NCI-H774 (cell line): ENCODE measurements around the gene FCHSD2.
"Not testable (repeated sequence)": the region's sequence is repeated elsewhere in the genome, so short reads cannot be mapped to it uniquely, and the experiment has no call there.

Experiments used
- DNase-seq: peaks from one replicate; lab custom pipeline; 2025; lab: John Stamatoyannopoulos, UW

FCHSD2 gene

DNA sequence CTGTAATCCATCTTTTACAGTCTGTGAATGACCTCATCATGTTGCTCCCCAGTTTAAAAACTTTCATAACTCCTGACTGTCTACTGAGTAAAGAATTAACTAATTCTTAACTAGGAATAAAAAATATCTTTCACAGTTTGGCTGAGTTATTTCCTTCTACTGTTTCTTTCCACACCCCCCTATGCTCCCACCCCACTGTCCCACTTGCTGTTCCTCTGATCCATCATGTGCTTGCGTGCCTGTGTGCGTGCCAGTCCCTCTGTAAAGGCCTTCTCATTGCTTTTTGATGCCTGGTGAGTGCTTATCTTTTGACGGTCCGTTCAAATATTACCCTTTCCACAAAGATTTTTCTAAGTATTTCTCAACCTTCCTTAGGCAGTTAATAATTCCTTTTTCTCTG lies 272.3 kb downstream of the FCHSD2 start:
- DNase-seq, result no peak

DNA sequence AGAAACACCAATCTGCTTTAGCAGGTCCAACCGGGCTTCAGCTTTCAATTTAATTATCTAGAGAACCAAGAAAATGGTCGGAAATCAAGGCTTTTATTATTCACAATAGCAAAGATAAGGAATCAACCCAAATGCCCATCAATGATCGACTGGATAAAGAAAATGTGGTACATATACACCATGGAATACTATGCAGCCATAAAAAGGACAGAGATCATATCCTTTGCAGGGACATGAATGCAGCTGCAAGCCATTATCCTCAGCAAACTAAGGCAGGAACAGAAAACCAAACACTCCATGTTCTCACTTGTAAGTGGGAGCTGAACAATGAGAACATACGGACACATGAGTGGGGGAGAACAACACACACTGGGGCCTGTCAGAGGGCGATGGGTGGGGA lies 274.1 kb downstream of the FCHSD2 start:
- DNase-seq, result no peak

DNA sequence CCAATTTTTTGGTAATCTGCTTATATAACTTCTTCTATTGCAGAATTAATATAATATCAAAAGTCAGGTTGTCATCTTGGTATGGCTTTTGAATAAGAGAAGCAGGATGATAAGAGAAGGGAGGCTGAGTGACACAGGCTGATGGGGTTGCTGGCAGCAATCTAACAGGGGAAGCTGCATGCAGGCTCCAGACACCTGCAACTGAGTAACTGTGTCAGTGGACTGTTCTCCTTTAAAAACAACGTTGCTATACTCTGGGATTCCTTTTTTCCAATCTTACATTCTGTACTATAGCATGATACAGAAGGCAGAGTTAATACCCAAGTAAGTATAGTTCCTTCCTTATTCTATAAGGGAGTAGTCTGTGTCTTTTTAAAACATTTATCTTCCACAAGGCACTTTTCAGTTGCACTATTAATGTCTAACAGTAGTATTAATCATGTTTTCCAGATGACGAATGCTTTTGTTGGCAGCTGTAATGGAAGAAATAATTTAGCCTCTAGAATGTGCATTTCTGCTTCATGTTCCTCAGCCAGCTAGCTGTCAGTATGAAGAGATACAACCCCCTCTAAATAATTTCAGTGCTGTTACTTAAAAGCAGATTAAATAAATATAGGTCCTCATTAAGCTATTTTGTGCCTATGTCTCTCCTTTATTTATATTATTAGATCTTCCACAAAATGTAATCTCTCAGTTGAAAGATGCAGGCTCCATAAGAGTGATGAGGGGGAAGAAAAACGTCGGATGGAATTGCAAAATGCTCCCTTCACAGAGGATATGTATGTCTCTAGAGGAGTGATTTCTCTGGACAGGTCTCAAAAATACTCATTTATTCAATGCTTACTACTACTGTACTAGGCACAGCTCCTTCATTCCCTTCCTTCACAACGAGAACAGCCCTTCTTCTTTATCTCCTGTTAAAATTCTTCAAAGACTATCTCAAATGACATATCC lies 277.1 kb downstream of the FCHSD2 start:
- no peak for DNase-seq

DNA sequence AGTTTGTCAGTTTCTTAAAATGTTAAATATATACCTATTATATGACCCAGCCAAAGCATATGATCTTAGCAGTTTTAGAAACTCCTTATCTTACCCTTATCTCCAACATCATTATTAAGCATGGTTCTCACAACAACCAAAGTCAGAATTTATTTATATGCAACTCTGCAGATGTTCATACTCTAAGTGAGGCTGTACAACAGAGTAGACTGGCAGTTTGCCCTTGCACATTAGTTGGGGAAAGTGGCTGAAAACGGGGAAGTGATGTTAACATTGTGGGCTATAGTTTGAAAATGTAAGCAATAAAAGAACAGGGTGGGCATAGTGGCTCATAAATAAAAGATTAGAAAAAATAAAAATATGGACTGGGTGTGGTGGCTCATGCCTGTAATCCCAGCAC lies 278.2 kb downstream of the FCHSD2 start:
- no peak for DNase-seq

DNA sequence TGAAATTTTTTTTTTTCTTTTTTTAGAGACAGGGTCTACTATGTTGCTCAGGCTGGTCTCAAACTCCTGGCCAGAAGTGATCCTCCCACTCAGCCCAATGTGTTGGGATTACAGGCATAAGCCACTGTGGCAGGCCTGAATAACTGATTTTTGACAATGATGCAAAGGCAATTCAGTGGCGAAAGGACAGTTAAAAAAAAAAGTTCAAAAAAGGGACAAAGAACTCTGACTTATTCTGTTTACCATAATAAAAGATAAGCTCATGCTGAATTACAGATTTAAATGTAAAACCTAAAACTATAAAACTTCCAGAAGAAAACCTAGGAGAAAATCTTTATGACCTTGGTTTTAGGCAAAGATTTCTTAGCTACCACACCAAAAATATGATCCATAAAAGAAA lies 279.0 kb downstream of the FCHSD2 start:
- DNase-seq, result no peak

DNA sequence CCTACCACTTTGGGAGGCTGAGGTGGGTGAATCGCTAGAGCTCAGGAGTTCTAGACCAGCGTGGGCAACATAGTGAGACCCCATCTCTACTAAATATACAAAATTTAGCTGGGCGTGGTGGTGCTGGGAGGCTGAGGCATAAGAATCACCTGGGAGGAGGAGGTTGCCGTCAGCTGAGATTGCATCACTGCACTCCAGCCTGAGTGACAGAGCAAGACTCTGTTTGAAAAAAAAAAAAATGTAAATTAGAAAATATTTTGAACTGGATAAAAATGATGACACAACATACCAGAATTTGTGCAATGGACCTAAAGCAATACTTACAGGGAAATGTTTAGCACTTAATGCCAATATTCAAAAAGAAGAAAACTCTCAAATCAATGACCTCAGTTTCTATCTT lies 281.5 kb downstream of the FCHSD2 start:
- DNase-seq, result no peak

DNA sequence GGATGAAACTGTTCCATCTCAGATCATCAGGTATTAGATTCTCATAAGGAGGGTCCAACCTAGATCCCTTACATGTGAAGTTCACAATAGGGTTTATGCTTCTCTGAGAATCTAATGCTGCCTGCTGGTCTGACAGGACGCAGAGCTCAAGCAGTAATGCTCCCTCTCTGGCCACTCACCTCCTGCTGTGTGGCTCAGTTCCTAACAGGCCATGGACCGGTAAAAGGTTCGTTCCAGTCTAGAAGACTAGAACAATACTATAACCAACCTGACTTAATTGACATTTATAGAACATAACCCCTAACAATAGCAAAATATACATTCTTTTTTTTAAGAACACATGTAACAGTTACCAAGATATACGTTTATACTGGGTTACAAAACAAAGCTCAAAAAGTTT lies 282.1 kb downstream of the FCHSD2 start:
- DNase-seq, result no peak

DNA sequence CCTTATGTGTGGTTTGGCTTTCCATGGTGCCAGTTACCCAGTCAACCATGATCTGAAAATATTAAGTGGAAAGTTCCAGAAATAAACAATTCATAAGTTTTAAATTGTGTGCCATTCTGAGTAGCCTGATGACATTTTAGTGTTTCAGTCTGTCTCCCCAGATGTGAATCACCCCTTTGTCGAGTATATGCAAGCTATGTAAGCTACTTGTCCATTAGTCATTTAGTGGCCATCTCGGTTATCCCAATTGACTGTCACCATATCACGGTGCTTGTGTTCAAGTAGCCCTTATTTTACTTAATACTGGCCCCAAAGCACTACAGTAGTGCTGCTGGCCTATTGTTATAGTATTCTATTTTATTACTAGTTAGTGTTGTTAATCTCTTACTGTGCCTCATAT lies 283.0 kb downstream of the FCHSD2 start:
- DNase-seq, result no peak

DNA sequence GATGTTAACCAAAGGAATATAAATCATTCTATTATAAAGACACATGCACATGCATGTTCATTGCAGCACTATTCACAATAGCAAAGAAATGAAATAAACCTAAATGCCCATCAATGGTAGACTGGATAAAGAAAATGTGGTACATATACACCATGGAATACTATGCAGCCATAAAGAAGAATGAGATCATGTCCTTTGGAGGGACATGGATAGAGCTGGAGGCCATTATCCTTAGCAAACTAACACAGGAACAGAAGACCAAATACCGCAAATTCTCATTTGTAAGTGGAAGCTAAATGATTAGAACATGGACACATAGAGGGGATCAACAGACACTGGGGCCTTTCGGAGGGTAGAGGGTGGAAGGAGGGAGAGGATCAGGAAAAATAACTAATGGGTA lies 283.9 kb downstream of the FCHSD2 start:
- not testable (repeated sequence) for DNase-seq

DNA sequence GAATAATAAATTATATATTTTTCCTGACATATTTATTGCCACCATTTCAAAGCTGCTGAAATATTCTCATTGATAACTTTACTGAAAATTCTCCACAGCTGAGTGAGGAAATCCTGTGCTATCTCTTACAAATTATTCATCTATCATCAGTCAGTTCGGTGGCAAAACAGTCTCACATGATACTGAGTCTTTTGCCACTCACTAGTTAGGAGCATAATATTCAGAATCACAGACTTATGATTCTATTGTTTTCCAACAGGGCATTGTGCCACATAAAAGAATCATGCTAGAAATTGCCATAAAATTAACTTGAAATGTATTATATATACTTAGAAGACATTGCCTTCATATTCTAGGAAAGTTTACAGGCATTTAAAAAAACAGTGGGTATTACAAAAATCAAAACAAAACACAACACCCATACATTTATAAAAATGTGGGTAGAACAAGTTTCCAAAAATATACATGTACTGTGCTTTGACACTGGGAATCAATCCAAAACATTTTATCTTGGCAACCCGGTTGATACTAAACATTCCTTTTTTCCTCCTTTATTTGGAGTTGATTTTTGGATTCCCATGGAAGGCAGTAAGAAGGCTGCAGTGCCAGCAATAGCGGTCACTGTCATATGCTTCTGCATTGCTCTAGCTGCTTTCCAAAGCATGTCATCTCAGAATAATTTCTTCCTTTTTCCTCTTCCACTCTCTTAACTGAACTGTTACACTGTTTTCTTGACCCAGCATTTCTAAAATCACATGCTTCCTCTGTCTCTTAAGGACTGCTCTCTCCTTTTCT lies 285.4 kb downstream of the FCHSD2 start:
- DNase-seq, result no peak

DNA sequence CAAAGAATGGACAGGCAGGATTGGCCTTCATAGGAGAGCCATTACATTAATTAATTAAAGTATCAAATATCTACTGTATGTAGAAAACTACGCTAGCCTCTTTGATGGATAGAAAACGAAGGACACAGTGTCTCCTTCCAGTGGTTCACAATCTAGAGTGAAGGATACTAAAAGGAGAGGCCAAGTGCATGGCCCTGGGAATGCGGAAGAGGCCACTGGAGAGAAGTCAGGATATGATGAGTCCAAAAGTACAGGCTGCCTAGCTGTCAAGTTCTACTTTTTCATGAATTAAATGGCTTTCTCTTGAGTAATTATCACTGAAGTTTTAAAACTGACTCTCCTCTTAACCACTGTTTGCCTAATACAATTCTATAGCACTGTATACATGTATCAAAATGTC lies 286.1 kb downstream of the FCHSD2 start:
- no peak for DNase-seq

DNA sequence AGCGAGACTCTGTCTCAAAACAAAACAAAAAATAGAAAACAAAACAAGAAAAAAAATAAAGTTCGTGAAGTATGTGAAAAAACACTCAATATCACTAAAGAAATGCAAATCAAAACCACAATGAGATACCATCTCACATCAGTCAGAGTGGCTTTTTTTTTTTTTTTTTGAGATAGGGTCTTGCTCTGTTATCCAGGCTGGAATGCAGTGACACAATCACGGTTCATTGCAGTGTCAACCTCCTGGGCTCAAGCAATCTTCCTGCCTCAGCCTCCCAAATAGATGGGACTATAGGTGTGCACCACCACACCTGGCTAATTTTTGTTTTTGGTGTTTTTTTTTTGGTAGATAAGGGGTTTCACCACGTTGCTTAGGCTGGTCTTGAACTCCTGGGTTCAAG lies 290.4 kb downstream of the FCHSD2 start:
- DNase-seq, result no peak

DNA sequence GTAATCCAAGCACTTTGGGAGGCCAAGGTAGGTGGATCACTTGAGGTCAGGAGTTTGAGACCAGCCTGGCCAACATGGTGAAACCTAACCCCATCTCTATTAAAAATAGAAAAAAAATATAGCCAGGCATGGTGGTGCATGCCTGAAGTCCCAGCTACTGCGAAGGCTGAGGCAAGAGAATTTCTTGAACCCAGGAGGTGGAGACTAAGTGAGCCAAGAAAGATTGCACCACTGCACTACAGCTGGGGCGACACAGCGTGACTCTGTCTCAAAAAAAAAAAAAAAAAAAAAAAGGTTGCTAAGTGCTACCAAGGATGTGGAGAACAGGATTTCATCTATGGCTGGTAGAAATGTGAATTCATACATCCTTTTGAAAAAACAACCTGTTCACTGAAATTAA lies 291.3 kb downstream of the FCHSD2 start:
- no peak for DNase-seq

DNA sequence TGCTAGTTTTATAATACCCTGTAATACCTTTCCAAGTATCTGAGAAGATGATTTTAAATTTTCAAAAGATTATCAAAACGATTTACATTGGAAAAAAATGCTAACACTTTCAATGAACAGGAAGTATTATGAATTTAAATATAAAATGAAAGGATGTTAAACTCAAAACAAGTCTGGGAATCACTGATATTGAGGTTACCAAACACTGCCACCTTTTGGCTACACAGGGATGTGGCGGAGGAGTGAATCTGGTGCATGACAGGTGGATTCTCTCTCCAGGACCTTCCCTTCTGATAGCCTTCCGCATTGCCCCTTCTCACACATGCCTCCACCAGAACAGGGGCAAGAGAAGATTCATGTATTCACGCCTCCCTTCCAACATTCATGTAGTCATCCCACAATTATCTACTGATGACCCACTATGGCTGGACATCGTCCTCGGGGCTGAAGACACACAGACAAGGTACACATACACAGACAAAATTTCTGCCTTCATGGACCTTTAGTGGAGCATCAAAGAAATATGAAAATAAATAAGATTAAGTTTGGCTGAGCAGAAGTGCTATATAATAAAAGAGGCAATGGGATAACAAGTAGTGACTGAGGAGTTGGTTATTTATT lies 293.2 kb downstream of the FCHSD2 start:
- DNase-seq, result no peak

DNA sequence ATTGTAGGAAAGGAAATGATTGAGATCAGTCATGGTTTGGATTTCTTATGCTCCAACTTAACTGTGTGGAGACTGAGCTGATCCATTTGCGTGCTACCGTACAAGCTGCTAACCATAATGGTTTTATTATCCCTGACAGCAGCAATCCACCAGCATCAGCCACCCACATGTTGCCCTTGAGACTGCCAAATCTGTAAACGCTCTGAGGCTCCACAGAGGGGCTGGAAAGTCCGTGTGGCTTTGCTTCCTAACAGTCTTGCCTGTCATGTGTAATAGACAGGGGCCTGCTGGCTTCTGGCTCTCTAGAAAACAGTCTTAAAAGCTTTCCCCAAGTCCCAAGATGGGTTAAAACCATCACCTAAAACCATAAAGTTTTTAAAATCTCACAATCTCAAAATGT lies 297.8 kb downstream of the FCHSD2 start:
- DNase-seq, result no peak

DNA sequence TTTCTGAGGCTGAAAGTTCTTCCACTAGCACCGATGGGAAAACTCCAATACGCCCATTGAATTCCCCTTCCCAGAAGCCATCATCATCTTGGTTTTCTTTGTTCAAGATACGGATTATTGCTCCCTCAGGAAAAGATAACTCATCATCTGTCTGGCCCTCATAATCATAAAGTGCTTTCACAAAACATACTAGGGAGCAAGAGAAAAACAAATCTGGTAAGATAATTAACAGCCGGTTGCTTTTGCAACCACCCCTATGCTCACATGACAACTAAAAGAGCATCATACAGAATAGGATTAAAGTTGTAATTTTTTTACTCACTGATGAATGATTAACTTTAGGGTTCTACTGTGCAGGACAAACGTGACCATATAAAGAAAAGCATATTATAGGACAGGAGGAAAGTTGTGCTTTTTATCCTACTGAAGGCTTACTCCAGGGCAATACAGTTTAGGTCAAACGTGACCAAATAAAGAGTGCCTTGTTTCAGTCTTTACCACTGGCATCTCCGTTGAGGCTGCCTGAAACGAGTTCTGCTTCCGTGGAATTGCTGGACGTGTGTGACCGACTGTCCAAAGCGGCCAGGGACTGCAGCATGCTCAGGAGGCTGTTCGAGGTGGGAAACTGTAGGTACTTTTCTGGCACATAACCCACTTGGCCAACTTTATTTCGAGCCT lies 299.3 kb downstream of the FCHSD2 start:
- no peak for DNase-seq

DNA sequence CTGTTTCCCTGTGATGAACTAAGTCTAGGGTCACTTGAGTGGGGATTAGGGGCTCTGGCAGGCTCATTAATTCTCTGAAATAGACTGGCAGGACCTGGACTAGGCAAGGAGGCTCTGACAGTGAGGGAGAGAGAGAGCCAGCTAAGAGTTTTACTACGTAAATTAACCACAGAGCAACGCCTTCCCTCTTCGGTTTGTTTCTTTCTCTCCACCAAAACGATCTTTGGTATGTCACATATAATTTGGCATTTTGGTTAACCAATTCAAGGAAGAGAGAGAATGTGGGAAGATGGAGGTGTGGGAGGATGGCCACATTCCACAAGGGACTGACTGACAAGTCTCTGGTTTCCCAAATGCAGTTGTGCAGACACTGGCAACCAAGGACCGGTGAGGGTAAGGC lies 300.0 kb downstream of the FCHSD2 start:
- no peak for DNase-seq

DNA sequence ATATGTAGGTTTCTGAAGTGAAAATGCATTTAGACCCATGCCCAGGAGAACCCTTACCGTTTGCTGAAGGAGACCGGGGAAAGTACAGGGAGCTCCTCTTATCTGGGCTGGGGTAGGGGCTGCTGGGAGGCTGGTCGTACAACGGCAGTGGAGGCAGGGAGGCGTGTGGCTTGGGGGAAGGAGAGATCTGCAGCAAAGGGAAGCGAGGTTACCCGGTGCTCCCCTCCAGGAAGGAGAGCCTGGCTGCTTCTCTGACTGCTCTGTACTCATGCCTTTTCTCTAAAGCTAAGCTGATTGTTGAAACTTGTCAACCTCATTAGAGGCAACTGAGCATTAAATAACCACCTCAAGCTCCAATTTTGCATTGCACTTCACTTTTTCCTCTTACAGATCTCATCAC lies 300.7 kb downstream of the FCHSD2 start:
- DNase-seq, result no peak

DNA sequence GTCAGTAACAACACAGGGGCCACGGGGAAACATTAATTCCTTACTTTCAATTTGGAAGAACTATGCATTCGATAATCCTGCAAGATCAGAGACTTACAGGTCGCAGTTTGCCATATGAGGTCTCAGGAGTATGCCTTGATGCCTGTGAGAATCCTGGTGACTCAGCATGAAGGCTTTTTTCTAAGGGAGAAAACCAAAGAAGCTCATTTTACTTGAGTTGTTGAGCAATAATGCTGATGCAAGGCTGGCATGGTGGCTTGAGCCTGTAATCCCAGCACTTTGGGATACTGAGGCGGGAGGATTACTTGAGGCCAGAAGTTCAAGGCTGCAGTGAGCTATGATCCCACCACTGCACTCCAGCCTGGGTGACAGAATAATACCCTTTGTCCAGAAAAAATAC lies 301.3 kb downstream of the FCHSD2 start:
- DNase-seq, result no peak

DNA sequence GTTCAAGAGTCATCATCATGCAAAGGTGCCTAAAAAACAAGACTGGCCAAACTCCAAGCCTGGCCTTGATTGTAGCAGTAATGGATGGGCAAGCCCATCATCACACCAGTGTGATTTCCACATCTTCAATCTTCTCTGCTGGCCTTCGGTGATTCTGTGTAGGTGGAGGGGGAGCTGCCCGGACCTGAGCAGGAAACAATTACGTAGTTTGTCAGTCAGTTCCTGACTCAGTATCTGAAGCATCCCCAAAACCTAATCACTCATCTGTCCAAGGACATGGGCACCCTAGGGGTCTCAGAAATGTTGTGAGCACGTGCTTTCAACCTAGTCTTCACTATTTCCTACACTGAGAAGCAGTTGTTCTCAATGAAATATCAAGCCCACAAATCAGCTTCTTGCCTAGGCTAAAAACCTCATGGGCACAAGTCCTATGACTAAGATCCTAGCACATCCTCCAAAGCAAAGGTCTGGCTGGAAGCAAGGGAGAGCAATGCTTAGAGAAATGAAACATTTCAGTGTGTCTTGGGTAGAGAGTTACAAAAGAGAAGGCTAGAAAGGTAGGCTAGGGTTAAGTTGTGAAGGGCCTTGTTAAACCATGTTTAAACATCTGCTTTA lies 303.3 kb downstream of the FCHSD2 start:
- no peak for DNase-seq

DNA sequence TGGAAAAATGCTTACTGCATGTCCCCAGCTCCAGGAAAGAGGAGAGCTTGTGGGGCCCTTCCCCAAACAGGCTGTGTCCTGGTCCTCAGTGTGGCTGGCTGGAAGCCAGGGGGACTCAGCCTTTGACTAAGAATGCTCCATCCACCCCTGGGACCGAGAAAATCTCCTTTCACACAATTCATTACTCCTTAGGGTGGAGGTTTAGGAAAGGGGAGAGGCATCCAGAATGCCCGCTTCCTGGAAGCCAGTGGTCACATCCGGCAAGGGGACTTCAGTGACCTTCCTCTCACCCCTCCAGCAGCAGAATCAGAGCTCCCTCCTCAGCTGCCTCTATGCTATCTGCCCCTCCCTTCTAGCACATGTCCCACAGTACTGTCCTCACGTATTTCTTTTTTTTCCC lies 306.0 kb downstream of the FCHSD2 start:
- DNase-seq, result no peak

DNA sequence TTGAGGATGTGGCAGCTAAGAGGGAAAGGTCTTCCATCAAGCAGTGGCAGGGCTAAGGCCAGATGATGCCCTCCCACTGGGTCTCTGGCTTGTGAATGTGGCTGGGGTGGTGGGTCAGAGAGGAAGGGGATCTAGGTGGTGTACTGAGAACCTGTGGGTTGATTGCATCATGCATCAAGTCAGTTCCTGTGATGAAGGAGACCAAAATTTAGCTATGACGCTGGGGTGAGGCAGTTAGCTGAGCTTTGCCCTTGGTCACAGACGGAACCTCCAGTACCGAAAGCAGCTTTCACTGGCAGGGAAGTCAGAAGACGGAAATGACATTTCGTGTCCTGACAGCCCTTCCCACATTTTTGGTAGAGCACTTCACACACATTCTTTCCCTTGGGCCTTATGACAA lies 307.2 kb downstream of the FCHSD2 start:
- no peak for DNase-seq
